Vagina (tissue), 2 donors: Measurements from ENCODE around the gene COX5A. TPM values are rescaled to one million over a fixed set of nuclear protein-coding genes. Genes with fewer than 3 reads are reported as not detected.

Source experiments
- DNase-seq, 2 donors: peaks; one replicate each; pipeline ENCODE4 v3.0.0-alpha.2; 2017; ENCODE audit errors: extremely low spot score in 2 of 2
- H3K27ac ChIP-seq: fragments of 200-600 bp; sonication (generic); one replicate; pipeline ENCODE4 v1.5.1; 2019
- H3K27me3 ChIP-seq: fragments of 200-600 bp; sonication (generic); one replicate; pipeline ENCODE4 v1.5.1; 2019
- H3K36me3 ChIP-seq, 2 donors: fragments of 200-600 bp; sonication (generic); one replicate each; pipeline ENCODE4 v1.5.1; 2017 to 2019
- H3K4me1 ChIP-seq: fragments of 200-600 bp; sonication (generic); one replicate; pipeline ENCODE4 v1.5.1; 2019
- H3K4me3 ChIP-seq, 2 donors: fragments of 200-600 bp; sonication (generic); 1 replicate in 1 of 2; 2 replicates in 1 of 2; pipeline ENCODE4 v1.5.1; 2016 to 2019
- H3K9me3 ChIP-seq: fragments of 200-600 bp; sonication (generic); one replicate; pipeline ENCODE4 v1.5.1; 2019
- POLR2A ChIP-seq, 2 donors: fragments of 450-650 bp; IDR thresholded peaks; one replicate each; pipeline ENCODE4 v1.6.1; 2017; ENCODE audit warnings: antibody characterized with exemption in 2 of 2, mild to moderate bottlenecking in 2 of 2, moderate library complexity in 2 of 2
- POLR2AphosphoS5 ChIP-seq, 2 donors: sonication (generic); formaldehyde crosslinking; IDR thresholded peaks; one replicate each; pipeline ENCODE4 v1.9.0; 2017; ENCODE audit warnings: antibody characterized with exemption in 2 of 2, mild to moderate bottlenecking in 2 of 2, low read depth in 1 of 2; ENCODE audit not compliant: insufficient read depth in 1 of 2
- intact Hi-C: fragments of 100-400 bp; cut with DNase I; formaldehyde crosslinking; loops from one replicate; pipeline ENCODE4 v1.15.1; 2023
- total RNA-seq: library from RNA; depleted of rRNA; stranded (reverse); fragments of >200 nt; gene quantifications from one replicate; pipeline ENCODE4 v1.2.3, GENCODE V29; 2016
- TF ChIP-seq, protein P1 (sequence below), 3 experiments: fragments of 450-650 bp in 2 of 3; fragments of 200-600 bp in 1 of 3; sonication (generic) in 1 of 3; IDR thresholded peaks; one replicate each; pipeline ENCODE4 v1.5.1; 2017 to 2019; ENCODE audit warnings: antibody characterized with exemption in 3 of 3, mild to moderate bottlenecking in 2 of 3, moderate library complexity in 2 of 3

Gene COX5A
- total RNA-seq, 1 donor from 2014 or later = 123 TPM

DNA sequence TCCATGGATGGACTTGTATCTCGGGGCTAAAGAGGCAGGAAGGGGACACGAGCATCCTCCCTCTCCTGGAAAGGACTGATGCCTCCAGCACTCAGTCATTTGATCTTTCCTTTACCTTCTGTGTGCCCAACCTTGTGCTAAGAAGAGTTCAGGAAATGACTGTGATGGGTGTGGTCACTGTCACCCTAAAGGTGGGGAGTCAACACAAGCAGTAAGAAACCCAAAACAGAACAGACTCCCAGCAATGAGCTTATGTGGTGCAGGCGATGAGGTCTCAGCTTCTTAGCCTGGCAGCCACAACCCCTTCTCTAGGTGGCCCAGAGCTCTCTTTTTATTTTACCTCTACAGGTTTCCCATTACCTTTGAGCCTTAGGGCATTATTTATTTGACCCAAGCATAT is 44.2 kb downstream of the COX5A start:
- no peaks in the 10 kb centered on the region for H3K9me3 ChIP-seq
- H3K36me3 ChIP-seq = peaks cover 0 to 6% of the 10 kb centered on the region in 2 donors
- peaks cover 26% of the 10 kb centered on the region for H3K4me1 ChIP-seq
- H3K27ac ChIP-seq = no peak overlapping the region
- intact Hi-C loops = no loop called here
- no peaks in the 10 kb centered on the region for H3K27me3 ChIP-seq
- TF ChIP-seq POLR2AphosphoS5 (IDR thresholded peaks at IDR 0.05; ENCODE audit: insufficient read depth in 1 of 2, low read depth in 1 of 2) = no peak
- TF ChIP-seq, protein P1, sequence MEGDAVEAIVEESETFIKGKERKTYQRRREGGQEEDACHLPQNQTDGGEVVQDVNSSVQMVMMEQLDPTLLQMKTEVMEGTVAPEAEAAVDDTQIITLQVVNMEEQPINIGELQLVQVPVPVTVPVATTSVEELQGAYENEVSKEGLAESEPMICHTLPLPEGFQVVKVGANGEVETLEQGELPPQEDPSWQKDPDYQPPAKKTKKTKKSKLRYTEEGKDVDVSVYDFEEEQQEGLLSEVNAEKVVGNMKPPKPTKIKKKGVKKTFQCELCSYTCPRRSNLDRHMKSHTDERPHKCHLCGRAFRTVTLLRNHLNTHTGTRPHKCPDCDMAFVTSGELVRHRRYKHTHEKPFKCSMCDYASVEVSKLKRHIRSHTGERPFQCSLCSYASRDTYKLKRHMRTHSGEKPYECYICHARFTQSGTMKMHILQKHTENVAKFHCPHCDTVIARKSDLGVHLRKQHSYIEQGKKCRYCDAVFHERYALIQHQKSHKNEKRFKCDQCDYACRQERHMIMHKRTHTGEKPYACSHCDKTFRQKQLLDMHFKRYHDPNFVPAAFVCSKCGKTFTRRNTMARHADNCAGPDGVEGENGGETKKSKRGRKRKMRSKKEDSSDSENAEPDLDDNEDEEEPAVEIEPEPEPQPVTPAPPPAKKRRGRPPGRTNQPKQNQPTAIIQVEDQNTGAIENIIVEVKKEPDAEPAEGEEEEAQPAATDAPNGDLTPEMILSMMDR (IDR thresholded peaks at IDR 0.05) = no peak
- no peak for TF ChIP-seq POLR2A (IDR thresholded peaks at IDR 0.05)
- H3K4me3 ChIP-seq = no peak overlapping the region
- DNase-seq = no peak

DNA sequence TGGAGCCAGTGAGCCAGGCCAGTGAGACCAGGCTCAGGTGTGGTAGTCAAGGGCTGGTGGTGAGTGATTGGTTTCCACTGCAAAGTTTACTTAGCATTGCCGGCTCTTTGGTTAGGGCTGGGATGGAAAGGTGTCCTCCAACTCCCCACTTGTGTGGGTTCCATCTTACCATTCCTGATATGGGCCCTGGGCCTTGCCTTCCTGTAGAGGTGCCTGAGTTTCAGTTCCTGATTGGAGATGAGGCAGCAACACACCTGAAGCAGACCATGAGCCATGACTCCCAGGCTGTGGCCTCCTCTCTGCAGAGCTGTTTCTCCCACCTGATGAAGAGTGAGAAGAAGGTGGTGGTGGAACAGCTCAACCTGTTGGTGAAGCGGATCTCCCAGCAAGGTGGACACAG is 44.9 kb downstream of the COX5A start:
- no peaks in the 10 kb centered on the region for H3K27me3 ChIP-seq
- no peak overlapping the region for H3K27ac ChIP-seq
- TF ChIP-seq, protein P1 (IDR thresholded peaks at IDR 0.05) = no peak
- TF ChIP-seq POLR2AphosphoS5 (IDR thresholded peaks at IDR 0.05; ENCODE audit: insufficient read depth in 1 of 2, low read depth in 1 of 2) (no peak), POLR2A (IDR thresholded peaks at IDR 0.05) (no peak)
- intact Hi-C loops = no loop called here
- H3K9me3 ChIP-seq = no peaks in the 10 kb centered on the region
- no peak for DNase-seq
- peaks cover 0 to 6% of the 10 kb centered on the region in 2 donors for H3K36me3 ChIP-seq
- H3K4me1 ChIP-seq = peaks cover 26% of the 10 kb centered on the region
- no peak overlapping the region for H3K4me3 ChIP-seq

DNA sequence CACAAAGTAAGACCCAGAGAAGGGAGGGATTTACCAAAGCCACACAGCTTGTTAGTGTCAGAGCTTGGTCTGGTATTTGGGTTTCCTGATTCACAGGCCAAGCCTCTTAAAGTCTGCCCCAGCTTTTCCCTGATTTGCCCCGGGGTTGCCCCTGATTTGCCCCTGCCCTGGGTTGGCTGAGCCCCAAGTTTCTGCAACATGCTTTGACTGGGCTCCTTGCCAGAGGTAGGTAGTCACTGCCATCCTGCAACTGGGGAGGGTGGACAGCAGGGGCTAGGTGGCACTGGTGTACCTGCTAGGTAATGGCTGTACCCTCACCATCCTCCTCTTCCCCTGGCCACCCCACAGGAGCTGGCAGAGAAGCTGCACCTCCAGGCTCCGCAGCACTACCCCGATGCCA is 45.6 kb downstream of the COX5A start:
- peaks cover 26% of the 10 kb centered on the region for H3K4me1 ChIP-seq
- H3K27ac ChIP-seq = no peak overlapping the region
- H3K36me3 ChIP-seq = peaks cover 0 to 6% of the 10 kb centered on the region in 2 donors
- no peak for DNase-seq
- no peak overlapping the region for H3K4me3 ChIP-seq
- intact Hi-C loops = no loop called here
- no peaks in the 10 kb centered on the region for H3K9me3 ChIP-seq
- TF ChIP-seq POLR2A (IDR thresholded peaks at IDR 0.05) (no peak), POLR2AphosphoS5 (IDR thresholded peaks at IDR 0.05; ENCODE audit: insufficient read depth in 1 of 2, low read depth in 1 of 2) (no peak)
- TF ChIP-seq, protein P1 (IDR thresholded peaks at IDR 0.05) = no peak
- H3K27me3 ChIP-seq = no peaks in the 10 kb centered on the region

DNA sequence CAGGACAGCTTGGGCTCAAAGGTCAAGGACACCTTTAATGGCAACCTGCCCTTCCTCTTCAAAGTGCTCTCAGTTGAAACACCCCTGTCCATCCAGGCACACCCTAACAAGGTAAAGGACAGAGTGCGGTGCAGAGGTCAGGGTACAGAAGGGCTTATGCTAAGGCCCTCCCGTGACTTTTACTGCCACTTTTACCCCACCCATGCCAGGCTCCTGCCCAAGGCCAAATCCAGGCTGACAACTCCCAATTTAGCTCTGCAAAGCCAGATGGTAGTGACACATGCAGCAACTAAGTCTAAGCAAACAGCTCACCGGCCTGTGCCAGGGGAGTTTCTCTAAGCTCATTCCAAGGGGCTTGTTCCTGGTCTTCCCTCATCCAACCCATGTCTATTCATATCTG is 46.4 kb downstream of the COX5A start:
- no peaks in the 10 kb centered on the region for H3K9me3 ChIP-seq
- H3K4me1 ChIP-seq = peaks cover 26% of the 10 kb centered on the region
- H3K27me3 ChIP-seq = no peaks in the 10 kb centered on the region
- no peak overlapping the region for H3K27ac ChIP-seq
- intact Hi-C loops = no loop called here
- no peak for DNase-seq
- TF ChIP-seq POLR2A (IDR thresholded peaks at IDR 0.05) (no peak), POLR2AphosphoS5 (IDR thresholded peaks at IDR 0.05; ENCODE audit: insufficient read depth in 1 of 2, low read depth in 1 of 2) (no peak)
- TF ChIP-seq, protein P1 (IDR thresholded peaks at IDR 0.05) = no peak
- peaks cover 0 to 6% of the 10 kb centered on the region in 2 donors for H3K36me3 ChIP-seq
- no peak overlapping the region for H3K4me3 ChIP-seq

DNA sequence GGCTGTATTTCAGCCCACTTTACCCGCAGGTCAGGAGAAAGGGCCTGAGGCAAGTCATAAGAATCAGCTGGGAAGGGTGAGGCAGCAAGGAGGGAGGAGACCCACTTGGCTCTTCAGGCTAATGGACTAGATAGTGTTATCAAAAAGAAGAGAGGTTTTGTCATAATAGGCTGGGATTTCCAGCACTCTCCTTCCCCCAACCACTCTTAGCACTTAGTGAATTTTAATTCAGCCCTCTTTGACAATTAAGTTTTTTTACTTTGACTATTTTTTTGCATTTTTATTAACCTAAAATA is 47.3 kb downstream of the COX5A start:
- H3K9me3 ChIP-seq = no peaks in the 10 kb centered on the region
- intact Hi-C loops = no loop called here
- no peak for DNase-seq
- TF ChIP-seq, protein P1 (IDR thresholded peaks at IDR 0.05) = no peak
- no peak for TF ChIP-seq POLR2AphosphoS5 (IDR thresholded peaks at IDR 0.05; ENCODE audit: insufficient read depth in 1 of 2, low read depth in 1 of 2)
- peaks cover 0 to 6% of the 10 kb centered on the region in 2 donors for H3K36me3 ChIP-seq
- no peaks in the 10 kb centered on the region for H3K27me3 ChIP-seq
- peak overlapping the region; percentile 73 for H3K27ac ChIP-seq
- H3K4me3 ChIP-seq = peak overlapping the region; percentile 69 to 97
- peaks cover 26% of the 10 kb centered on the region for H3K4me1 ChIP-seq
